Stimulated activated CD8-positive, alpha-beta memory T cell treated with anti-CD3 and anti-CD28 coated beads, Interleukin-12 subunit alpha, Interleukin-12 subunit beta, amount 100 ng/mL, for 1 hour (primary cell): ENCODE results near the gene CREB3.

Source experiments
- DNase-seq: peaks from one replicate; pipeline ENCODE4 v3.0.0-alpha.2; 2020; ENCODE audit warnings: low read depth

Gene CREB3

DNA sequence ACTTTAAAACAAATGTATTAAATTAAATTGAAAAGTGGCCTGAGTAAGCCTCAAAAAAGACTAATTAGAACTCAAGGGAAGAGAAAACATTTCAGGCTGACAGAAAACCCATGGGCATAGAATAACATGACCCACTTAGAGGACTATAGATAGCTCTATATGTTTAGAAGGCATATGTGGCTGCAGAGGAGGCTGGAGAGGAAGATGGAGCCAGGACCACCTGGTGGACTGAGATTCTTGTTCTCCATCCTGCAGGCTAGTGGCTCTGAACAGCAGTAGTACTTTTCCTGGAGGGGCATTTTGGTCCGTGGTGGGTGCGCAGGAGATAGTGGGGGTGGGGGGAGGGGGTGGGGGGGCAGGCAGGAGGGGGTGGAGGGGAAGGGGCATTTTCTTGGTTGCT, 48.6 kb downstream of the CREB3 start:
- no peak for DNase-seq

DNA sequence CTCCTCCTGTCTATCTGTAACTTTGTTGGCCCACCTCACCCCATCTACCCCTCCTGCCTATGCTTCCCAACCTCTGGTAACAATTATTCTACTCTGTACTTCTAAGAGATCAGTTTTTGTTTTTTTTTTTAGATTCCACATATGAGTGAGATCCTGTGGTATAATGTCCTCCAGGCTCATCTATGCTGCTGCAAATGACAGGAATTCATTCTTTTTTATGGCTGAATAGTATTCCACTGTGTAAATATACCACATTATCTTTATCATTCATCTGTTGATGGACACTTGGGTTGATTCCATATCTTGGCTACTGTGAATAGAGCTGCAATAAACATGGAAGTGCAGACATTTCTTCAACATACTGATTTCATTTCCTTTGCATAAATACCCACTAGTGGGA, 51.0 kb downstream of the CREB3 start:
- no peak for DNase-seq
